ENCODE measurements around the gene SNX12. TPM values are rescaled to one million over a fixed set of nuclear protein-coding genes. Genes with fewer than 3 reads are reported as not detected.

The SNX12 gene
- polyA plus RNA-seq, 2 of the 4 experiments (the other 2 are of a cell fraction) = 78.4 to 82.4 TPM

DNA sequence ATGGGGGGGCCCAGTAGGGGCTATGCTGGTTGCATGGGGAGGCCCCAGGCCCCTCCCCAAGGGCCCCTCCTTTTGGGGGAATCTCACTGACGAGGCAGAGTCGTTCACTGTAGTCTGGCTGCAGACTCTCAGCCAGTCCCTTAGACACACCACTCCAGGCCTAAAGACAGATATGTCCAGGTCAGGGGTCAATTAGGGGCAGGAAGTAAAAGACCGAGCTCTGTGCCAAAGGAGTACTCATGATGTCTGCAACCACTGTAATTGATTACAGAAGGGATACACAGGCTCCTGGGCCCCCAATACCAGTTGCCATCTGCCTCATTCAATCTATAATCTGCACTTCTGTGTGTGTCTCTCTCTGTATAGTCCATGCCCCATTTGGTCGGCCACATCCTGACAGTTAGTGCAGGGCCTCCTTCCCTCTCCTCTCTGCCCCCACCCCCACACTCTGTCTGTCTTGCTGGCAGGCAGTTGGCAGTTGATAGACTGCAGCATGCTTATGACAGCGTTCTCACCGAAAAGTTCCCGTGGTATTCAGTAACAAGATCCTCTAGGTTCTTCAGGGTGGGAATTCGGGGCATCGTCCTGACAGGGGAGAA is 39.7 kb upstream of the SNX12 start:
- FAIRE-seq (no peak), DNase-seq (ENCODE audit: low read depth in 1 of 2, low spot score in 1 of 2) (no peak), ATAC-seq (no peak)
- ChIA-PET CTCF (no interaction called here), POLR2A (no interaction called here)
- H3K27ac ChIP-seq = no peak overlapping the region
- WGBS (ENCODE audit: missing lambda C conversion rate) = 78% methylated on average over 9 of the region's 9 CpGs
- H3K4me2 ChIP-seq = no peak overlapping the region
- H3K9me3 ChIP-seq = no peaks in the 10 kb centered on the region
- H3K4me3 ChIP-seq = no peak overlapping the region
- TF ChIP-seq HES2 (IDR thresholded peaks at IDR 0.05) = no peak
- TF ChIP-seq E2F6 (IDR thresholded peaks at IDR 0.05; ENCODE audit: borderline replicate concordance, low read depth) = no peak
- TF ChIP-seq NPAS2 (CRISPR knock-in tag; IDR thresholded peaks at IDR 0.05; ENCODE audit: borderline replicate concordance) = no peak
- no peak for TF ChIP-seq ZFP36 (IDR thresholded peaks at IDR 0.05; ENCODE audit: borderline replicate concordance, partially characterized antibody)
- no peak for TF ChIP-seq ZNF302 (CRISPR knock-in tag; IDR thresholded peaks at IDR 0.05)
- no peak for TF ChIP-seq ZC3H11A (IDR thresholded peaks at IDR 0.05)
- no peak for TF ChIP-seq CHD2 (IDR thresholded peaks at IDR 0.05; ENCODE audit: low read length, partially characterized antibody)
- TF ChIP-seq EP300 (IDR thresholded peaks at IDR 0.05) = no peak
- no peak for TF ChIP-seq HEYL (CRISPR knock-in tag; IDR thresholded peaks at IDR 0.05)
- TF ChIP-seq, protein P1, sequence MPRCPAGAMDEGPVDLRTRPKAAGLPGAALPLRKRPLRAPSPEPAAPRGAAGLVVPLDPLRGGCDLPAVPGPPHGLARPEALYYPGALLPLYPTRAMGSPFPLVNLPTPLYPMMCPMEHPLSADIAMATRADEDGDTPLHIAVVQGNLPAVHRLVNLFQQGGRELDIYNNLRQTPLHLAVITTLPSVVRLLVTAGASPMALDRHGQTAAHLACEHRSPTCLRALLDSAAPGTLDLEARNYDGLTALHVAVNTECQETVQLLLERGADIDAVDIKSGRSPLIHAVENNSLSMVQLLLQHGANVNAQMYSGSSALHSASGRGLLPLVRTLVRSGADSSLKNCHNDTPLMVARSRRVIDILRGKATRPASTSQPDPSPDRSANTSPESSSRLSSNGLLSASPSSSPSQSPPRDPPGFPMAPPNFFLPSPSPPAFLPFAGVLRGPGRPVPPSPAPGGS (IDR thresholded peaks at IDR 0.05) = no peak
- TF ChIP-seq POLR2A (IDR thresholded peaks at IDR 0.05; ENCODE audit: low read length) = no peak
- no peak for TF ChIP-seq MAZ (IDR thresholded peaks at IDR 0.05; ENCODE audit: borderline replicate concordance, low read depth, low read length)
- TF ChIP-seq JUN (IDR thresholded peaks at IDR 0.05) = no peak
- no peak for TF ChIP-seq ESRRA (IDR thresholded peaks at IDR 0.05; ENCODE audit: borderline replicate concordance, low read length)
- TF ChIP-seq HMGXB4 (CRISPR knock-in tag; IDR thresholded peaks at IDR 0.05; ENCODE audit: borderline replicate concordance) = no peak
- no peak for TF ChIP-seq HOXB13 (CRISPR knock-in tag; IDR thresholded peaks at IDR 0.05; ENCODE audit: low read depth)
- no peak for TF ChIP-seq HOXB5 (CRISPR knock-in tag; IDR thresholded peaks at IDR 0.05)
- no peak for TF ChIP-seq HDAC2 (IDR thresholded peaks at IDR 0.05)
- TF ChIP-seq, protein P2, sequence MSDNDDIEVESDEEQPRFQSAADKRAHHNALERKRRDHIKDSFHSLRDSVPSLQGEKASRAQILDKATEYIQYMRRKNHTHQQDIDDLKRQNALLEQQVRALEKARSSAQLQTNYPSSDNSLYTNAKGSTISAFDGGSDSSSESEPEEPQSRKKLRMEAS (IDR thresholded peaks at IDR 0.05) = no peak
- no peak for TF ChIP-seq POLR2AphosphoS2 (conservative IDR thresholded peaks at IDR 0.05; ENCODE audit: low read length)
- H3K4me1 ChIP-seq = no peaks in the 10 kb centered on the region

GRCh38 chrX:71107245-71107644 is 39.1 kb upstream of the SNX12 start:
- ChIA-PET POLR2A (no interaction called here), CTCF (interaction anchor here (2.8 kb wide), 1 partner anchor 22 kb away, joined by 9 read pairs; no protein-coding TSS in a partner anchor)
- ATAC-seq (no peak), FAIRE-seq (no peak), DNase-seq (ENCODE audit: low read depth in 1 of 2, low spot score in 1 of 2) (no peak)
- H3K4me1 ChIP-seq = no peaks in the 10 kb centered on the region
- no peak overlapping the region for H3K4me2 ChIP-seq
- no peak overlapping the region for H3K4me3 ChIP-seq
- no peak overlapping the region for H3K27ac ChIP-seq
- no peaks in the 10 kb centered on the region for H3K9me3 ChIP-seq
- WGBS (ENCODE audit: missing lambda C conversion rate) = 90% methylated on average over 4 of the region's 4 CpGs
- TF ChIP-seq BHLHE40 (IDR thresholded peaks at IDR 0.05; ENCODE audit: low read depth, low read length) (no peak), HOXB13 (CRISPR knock-in tag; IDR thresholded peaks at IDR 0.05; ENCODE audit: low read depth) (no peak), MAZ (IDR thresholded peaks at IDR 0.05; ENCODE audit: borderline replicate concordance, low read depth, low read length) (no peak), TP53 (CRISPR knock-in tag; IDR thresholded peaks at IDR 0.05) (no peak), USF2 (IDR thresholded peaks at IDR 0.05) (no peak), SMC3 (IDR thresholded peaks at IDR 0.05) (no peak), NPAS2 (CRISPR knock-in tag; IDR thresholded peaks at IDR 0.05; ENCODE audit: borderline replicate concordance) (no peak), TFCP2L1 (CRISPR knock-in tag; IDR thresholded peaks at IDR 0.05) (no peak), EHMT2 (IDR thresholded peaks at IDR 0.05; ENCODE audit: low read depth) (no peak), CHD4 (IDR thresholded peaks at IDR 0.05; ENCODE audit: borderline replicate concordance) (no peak), ZSCAN20 (CRISPR knock-in tag; IDR thresholded peaks at IDR 0.05) (no peak), HOXB5 (CRISPR knock-in tag; IDR thresholded peaks at IDR 0.05) (no peak), RFX5 (IDR thresholded peaks at IDR 0.05) (no peak)
- TF ChIP-seq, protein P3, sequence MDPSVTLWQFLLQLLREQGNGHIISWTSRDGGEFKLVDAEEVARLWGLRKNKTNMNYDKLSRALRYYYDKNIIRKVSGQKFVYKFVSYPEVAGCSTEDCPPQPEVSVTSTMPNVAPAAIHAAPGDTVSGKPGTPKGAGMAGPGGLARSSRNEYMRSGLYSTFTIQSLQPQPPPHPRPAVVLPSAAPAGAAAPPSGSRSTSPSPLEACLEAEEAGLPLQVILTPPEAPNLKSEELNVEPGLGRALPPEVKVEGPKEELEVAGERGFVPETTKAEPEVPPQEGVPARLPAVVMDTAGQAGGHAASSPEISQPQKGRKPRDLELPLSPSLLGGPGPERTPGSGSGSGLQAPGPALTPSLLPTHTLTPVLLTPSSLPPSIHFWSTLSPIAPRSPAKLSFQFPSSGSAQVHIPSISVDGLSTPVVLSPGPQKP (IDR thresholded peaks at IDR 0.05; ENCODE audit: low read depth, low read length) = no peak
- TF ChIP-seq, protein P2 (IDR thresholded peaks at IDR 0.05) = no peak
- TF ChIP-seq, protein P1 (IDR thresholded peaks at IDR 0.05) = no peak

Data from A549 (cell line).